Islet precursor cell (in vitro differentiated cells): ENCODE results near the gene MSH2.
"Not testable (repeated sequence)": the region's sequence is repeated elsewhere in the genome, so short reads cannot be mapped to it uniquely, and the experiment has no call there.

ENCODE experiments used
- DNase-seq: peaks from one replicate; pipeline ENCODE4 v3.0.0-alpha.2; 2018

The MSH2 gene

GRCh38 chr2:47485751-47486300 lies 82.9 kb downstream of the MSH2 start:
- DNase-seq, result no peak

DNA sequence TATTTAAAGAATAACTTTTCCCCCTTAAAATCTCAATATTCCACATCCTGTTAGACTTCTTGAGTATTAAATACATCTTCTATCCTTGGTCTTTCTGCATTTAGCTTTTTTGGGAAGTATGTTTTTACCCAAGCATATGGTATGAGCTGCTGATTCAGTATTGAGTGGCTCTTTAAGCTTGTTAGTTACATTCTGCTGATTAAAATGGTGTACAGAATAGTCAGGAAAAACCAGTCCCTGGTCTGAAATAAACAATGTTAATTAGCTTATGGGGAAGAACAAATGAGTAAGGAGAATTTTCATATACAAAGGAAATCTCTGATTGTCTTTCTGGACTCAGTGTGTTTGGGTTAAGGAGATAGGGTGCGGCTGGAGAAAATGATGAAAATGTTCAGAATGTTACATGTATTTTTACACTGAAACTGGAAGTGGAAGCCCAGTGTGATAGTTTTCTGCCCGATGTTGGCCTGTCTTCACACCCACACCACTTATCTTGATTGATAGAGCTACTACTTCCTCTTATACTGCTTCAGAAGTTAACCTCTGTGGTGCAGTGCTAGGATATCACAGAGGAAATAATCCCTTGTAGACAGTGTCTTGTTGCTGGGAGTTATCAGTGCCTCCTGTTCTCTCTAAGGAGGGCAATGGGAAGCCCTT lies 84.0 kb downstream of the MSH2 start:
- no peak for DNase-seq

DNA sequence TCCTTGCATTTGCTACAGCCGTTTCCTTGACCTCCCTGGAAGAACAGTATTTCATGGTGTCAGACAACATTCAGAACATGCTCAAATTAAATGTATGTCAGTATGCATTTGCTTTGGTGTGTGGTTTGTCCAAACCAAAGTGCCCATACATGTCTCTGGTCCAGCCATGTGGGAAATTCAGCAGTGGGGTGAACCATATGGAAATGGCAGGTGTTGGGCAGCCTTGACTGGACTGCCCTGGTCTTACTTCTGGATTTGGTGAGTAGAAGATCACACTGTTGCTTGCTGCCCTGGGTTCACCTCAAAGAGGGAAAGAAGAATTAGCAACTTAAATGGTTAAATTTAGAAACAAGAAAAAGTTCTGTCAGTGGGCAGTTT lies 84.5 kb downstream of the MSH2 start:
- DNase-seq, result no peak

GRCh38 chr2:47488870-47489584 lies 86.1 kb downstream of the MSH2 start:
- DNase-seq, result no peak

DNA sequence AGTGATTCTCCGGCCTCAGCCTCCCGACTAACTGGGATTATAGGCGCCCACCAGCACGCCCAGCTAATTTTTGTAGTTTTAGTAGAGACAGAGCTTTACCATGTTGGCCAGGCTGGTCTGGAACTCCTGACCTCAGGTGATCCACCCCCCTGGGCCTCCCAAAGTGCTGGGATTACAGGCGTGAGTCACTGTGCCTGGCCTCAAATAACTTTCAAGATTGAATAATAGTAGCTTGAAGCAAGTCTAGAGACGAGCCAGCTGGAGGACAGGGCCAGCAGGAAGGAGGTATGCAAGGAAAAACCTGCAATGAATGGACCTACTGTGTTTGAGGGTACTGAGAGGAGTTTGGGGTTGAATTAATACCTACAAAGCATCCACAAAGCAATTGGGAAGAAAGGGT lies 87.5 kb downstream of the MSH2 start:
- DNase-seq, result no peak

- DNase-seq, result no peak
These were observed 90.5 kb downstream of the MSH2 start for GRCh38 chr2:47493317-47494035.

DNA sequence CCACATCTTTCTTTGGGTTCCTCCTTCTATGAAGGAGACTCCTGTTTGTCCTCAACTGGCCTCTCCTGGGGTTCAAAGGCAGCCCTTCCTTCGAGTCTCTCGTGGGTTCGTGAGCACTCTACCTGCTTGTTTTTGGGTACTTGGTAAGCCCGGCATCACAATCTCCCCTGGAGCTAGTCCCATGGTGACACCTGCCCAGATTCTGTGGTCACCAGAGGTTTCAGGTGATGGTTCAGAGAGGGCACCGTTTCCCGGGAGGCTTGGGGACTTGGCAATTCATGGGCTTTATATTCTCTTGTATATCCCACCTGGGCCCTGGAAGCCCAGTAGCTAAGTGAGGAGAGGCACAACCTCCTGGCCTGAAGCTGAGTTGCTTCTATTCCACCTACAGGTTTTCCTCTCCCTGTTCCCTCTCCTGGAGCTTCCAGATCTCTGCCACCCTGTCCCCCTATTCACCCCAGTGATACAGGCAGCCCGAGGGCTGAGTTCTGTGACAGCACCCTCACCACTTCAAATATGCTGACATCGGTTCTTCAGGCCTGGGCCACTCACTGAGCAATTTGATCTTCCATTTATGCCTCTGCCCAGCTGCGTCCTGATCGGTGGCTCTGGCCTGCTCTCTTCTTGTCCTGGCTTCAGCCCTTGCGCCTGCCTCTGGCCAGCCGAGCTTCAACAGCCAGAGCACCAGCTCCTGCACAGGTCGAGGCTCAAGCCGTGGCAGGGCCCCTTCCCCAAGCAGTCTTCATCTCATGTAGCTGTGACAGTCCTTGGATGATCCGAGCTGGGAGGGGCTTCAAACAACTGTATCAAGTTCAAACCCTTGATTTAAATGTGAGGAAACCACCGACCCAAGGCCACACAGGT lies 91.5 kb downstream of the MSH2 start:
- no peak for DNase-seq

DNA sequence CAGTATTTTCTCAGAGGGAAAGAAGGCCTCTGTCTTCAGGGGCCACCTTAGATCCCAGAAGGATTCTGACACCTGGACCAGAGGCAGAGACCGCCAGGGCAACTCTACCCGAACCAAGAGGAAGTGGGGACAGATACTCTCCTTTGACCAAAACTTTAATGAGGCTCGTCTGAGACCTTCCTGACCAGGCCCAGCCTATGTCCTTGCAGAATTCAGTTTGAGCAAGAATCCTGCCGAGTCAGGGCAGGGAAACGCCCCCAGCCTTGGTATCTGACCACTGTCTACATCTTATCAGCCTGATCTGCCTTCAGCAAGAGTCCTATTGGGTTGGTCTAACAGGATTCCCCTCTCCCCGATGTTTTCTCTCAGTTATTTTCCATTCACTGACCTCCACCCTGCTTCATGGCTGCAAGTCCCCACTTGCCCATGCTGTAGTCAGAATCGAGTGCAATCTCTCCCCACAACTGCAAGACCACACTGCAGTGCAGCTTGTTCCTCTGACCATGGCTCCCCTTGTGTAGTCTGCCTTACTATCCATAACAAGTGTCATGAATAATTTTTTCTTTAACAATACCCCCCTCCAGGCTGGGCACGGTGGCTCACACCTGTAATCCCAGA lies 95.0 kb downstream of the MSH2 start:
- DNase-seq, result no peak

DNA sequence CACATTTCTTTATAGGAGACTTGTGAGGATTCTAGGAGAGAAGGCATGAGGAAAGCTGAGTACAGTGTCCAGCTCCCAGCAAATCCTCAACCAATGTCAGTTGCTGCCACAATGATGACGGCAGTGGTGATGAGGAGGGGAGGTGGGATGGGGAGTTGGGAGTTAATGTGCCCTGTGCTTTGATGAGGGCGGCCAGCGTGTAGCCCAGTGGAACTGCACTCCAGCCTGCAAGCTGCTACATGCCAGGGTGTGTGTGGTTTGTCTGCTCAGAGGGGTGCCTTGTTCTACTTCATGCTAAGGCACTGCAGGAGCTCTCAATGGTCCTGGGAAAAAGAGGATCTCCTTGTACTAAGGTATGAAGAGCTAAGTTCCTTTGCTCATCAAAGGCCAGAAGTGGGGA lies 96.1 kb downstream of the MSH2 start:
- DNase-seq, result no peak

GRCh38 chr2:47499621-47500309 lies 96.8 kb downstream of the MSH2 start:
- DNase-seq, result no peak

- DNase-seq, result no peak
These were observed 98.6 kb downstream of the MSH2 start for GRCh38 chr2:47501374-47502200.

DNA sequence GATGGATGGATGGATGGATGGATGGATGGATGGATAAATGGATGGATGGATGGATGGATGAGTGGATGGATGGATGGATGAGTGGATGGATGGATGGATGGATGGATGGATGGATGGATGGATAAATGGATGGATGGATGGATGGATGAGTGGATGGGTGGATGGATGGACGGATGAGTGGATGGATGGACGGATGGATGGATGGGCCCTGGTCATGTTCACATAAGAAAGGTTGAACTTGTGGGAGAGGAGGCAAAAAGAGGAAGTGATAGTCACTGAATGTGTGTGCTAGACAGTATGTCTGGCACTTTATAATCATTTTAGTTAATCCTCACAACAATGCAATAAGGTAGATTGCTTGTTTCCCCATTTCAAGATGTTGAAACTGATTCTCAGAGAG lies 99.5 kb downstream of the MSH2 start:
- not testable (repeated sequence) for DNase-seq

DNA sequence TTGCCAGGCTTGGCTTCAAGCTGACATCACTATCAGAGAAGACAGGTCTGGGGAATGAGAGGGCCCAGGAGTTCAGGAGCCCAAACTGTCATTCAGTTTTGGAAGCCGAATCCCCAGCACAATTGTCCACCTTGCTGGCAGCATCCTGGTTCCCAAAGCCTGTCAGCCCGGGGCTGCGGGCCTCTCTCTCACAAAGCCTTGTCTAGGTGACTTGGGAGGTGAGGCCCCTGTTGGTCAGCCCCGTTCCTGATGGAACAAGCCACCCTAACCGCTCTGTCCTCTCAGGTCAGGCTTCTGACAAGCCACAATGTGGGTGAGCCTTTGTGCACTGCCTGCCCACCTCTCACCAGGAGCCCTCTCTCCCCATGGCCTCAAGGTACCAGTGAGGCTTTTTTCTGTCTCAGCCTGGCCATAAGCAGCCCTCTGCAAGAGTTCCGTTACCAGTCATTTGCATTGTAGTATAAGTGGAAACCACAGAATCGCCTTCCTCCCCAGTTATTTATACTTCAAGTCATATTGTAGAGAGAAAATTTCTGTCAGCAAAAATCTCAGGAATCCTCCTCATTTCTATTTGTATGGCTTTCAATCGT lies 100.6 kb downstream of the MSH2 start:
- peak; percentile 35 for DNase-seq

DNA sequence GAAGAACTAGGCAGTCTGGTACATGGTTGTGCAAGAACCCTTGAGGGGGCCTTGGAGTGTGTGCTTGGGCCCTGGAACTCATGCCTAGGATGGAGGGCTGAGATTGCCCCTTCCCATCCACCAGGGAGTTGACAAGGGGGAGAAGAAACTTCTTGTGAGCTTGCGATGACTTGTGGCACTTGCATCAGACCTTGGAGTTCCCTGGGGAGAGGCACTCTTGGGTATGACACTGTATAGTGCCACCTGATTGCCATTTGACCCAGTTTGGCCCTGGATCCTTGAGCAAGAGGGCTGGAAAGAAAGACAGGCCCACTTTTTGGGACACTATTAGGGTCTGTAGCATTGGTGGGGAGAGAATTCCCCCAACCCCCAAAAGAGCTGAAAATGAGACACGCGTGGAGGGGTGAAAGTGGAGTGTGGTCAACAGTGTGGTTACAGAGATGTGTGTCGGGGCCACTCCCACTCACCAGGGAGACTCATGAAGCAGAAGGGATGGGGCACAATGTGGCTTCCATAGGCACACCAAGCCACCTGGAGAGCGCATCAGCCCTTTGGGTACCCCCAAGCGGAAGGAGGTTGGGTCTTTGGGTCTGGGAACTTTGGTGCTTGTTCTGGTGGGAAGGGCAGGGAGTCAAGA lies 101.3 kb downstream of the MSH2 start:
- no peak for DNase-seq

DNA sequence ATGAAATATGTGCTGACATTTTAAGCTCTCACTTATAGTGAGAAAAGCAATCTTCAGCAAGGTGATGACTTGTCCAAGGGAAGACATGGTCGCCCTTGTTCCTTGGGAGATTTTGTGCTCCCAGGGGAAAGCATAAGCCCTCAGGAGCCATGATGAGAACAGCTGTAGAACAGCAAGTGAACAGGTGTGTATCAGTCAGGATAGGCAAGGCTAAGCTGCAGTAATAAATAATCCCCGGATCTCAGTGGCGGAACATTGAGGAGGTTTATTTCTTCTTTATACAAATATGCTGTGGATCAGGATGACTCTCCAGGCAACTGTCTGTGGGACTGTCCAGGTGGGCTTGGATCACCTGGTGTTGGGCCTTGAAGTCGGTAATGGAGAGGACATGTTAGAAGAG lies 103.1 kb downstream of the MSH2 start:
- peak; percentile 33 for DNase-seq

DNA sequence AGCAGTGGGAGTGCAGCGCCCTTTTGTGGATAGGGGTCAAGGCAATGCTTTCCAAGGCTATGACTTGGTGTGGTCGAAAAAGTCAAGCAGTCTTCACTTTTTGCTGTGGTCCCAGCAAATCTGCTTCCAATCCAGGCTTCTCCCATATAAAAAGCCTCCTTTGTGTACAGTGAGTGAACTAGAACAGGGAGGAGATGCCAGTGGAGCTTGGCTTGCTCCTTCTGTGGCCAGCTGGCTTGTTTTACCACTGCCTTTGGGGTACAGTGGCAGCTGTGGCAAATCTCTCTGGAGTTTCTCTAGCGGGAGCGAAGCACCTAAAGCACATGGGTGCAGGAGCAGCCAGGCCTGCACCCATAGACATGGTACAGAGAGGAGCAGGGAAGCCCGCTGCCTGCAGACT lies 103.5 kb downstream of the MSH2 start:
- DNase-seq, result peak; percentile 22

- no peak for DNase-seq
These were observed 105.1 kb downstream of the MSH2 start for GRCh38 chr2:47508080-47508479.

GRCh38 chr2:47508641-47509040 lies 105.7 kb downstream of the MSH2 start:
- DNase-seq, result no peak

GRCh38 chr2:47509250-47509649 lies 106.3 kb downstream of the MSH2 start:
- no peak for DNase-seq

DNA sequence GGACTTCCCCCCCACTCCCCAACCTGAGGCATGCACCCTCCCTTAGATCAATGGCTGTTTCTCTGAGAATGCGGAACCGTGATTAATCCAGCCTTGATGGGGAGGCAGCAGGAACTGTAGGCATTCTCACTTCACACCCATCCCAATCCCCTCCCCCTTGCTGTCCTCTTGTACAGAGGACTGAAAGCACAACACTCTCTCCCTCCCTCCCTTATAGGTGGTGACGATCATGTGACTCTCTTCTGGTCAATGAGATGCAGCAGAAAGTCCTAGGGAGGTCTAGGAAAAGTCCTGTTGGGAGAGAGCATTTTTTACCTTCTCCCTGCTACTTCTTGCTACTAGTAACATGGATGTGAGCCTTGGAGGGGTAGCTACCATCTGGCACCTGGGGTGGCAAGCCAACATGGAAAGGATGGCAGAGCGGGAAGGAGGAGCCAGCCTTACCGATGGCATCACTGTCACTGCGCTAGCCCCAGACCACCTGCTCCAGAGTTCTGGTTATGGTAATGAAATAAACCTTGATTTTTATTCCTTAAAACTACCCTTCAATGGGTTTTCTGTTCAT lies 106.9 kb downstream of the MSH2 start:
- no peak for DNase-seq
